Measurements from ENCODE around the gene SBF1.

DNA sequence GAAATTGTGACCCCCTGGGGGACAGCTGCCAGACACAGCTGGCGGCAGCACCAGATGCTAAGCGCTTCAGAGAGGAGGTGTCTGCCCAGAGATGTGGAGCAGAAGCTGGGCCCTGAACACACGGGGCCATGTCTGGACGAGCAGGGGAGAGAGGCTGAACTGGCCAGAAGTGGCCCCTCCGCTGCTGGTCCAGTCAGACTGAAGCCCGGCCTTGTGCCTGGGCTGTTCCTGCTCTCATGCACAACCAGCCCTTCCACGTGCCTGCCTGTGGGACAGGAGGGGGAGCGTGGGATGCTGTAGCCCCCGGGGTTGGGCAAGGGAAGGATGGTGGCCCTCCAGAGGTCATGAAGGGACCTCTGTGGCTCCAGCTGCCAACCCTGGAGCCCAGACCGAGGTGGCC lies 8.3 kb upstream of the SBF1 start:
- TF ChIP-seq POLR2A (IDR thresholded peaks at IDR 0.05) (no peak), POLR2AphosphoS5 (IDR thresholded peaks at IDR 0.05) (no peak)
- TF ChIP-seq, protein P1, sequence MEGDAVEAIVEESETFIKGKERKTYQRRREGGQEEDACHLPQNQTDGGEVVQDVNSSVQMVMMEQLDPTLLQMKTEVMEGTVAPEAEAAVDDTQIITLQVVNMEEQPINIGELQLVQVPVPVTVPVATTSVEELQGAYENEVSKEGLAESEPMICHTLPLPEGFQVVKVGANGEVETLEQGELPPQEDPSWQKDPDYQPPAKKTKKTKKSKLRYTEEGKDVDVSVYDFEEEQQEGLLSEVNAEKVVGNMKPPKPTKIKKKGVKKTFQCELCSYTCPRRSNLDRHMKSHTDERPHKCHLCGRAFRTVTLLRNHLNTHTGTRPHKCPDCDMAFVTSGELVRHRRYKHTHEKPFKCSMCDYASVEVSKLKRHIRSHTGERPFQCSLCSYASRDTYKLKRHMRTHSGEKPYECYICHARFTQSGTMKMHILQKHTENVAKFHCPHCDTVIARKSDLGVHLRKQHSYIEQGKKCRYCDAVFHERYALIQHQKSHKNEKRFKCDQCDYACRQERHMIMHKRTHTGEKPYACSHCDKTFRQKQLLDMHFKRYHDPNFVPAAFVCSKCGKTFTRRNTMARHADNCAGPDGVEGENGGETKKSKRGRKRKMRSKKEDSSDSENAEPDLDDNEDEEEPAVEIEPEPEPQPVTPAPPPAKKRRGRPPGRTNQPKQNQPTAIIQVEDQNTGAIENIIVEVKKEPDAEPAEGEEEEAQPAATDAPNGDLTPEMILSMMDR (IDR thresholded peaks at IDR 0.05): no peak

Measured in gastroesophageal sphincter (tissue), 3 donors.